H1 (cell line): ENCODE data around the gene TRMT13. TPM values are rescaled to one million over a fixed set of nuclear protein-coding genes. Genes with fewer than 3 reads are reported as not detected.

Source experiments
- CTCF ChIA-PET: fragments of 300-600 bp; sonication (Branson Sonifier 250); formaldehyde crosslinking; loops from one replicate; lab custom pipeline; 2021; ENCODE audit not compliant: partially characterized antibody; lab: Charles Lee
- POLR2A ChIA-PET: fragments of 300-600 bp; sonication (Branson Sonifier 250); formaldehyde crosslinking; loops from one replicate; lab custom pipeline; 2021; ENCODE audit warnings: inconsistent platforms; ENCODE audit not compliant: partially characterized antibody; lab: Charles Lee
- DNase-seq, 2 experiments: peaks; one replicate each; pipeline versions ENCODE4 v3.0.0 to v3.0.0-alpha.2; 2010 to 2022; ENCODE audit warnings: low spot score in 2 of 2, low read depth in 1 of 2, mixed read lengths in 1 of 2
- FAIRE-seq: peaks from 2 replicates; lab custom pipeline; 2011; peaks lifted over from hg19 to GRCh38; lab: Jason Lieb, UNC
- H2AFZ ChIP-seq: 2 replicates; pipeline ENCODE4 v1.8.1; 2012; ENCODE audit warnings: low read length, inconsistent platforms
- H2AK5ac ChIP-seq: 2 replicates; pipeline ENCODE4 v1.6.1; 2013; ENCODE audit warnings: low read depth, low read length
- H2BK120ac ChIP-seq: replicated peaks from 2 replicates; pipeline ENCODE3; 2013; ENCODE audit warnings: low read depth, low read length, inconsistent platforms
- H2BK12ac ChIP-seq: 2 replicates; pipeline ENCODE4 v1.6.1; 2013; ENCODE audit warnings: low read depth, low read length
- H2BK15ac ChIP-seq: 2 replicates; pipeline ENCODE4 v1.6.1; 2013; ENCODE audit warnings: low read length
- H2BK20ac ChIP-seq: 2 replicates; pipeline ENCODE4 v1.6.1; 2013; ENCODE audit warnings: low read length
- H2BK5ac ChIP-seq: 2 replicates; pipeline ENCODE4 v1.6.1; 2013; ENCODE audit warnings: low read depth, low read length
- H3K14ac ChIP-seq: 2 replicates; pipeline ENCODE4 v1.6.1; 2013; ENCODE audit warnings: inconsistent platforms; ENCODE audit not compliant: insufficient read length
- H3K18ac ChIP-seq: 2 replicates; pipeline ENCODE4 v1.6.1; 2013; ENCODE audit warnings: low read length; ENCODE audit errors: extremely low read depth
- H3K23ac ChIP-seq: 2 replicates; pipeline ENCODE4 v1.6.1; 2013; ENCODE audit warnings: inconsistent platforms; ENCODE audit not compliant: insufficient read length
- H3K23me2 ChIP-seq: 2 replicates; pipeline ENCODE4 v1.6.1; 2013; ENCODE audit warnings: low read depth, low read length
- H3K27ac ChIP-seq: 2 replicates; pipeline ENCODE4 v1.6.1; 2011; ENCODE audit warnings: low read depth, low read length, inconsistent platforms
- H3K27me3 ChIP-seq, 4 experiments: replicated peaks in 1 of 4; 1 replicate in 1 of 4; 2 replicates in 3 of 4; pipeline versions ENCODE4 v1.6.1 to v1.8.1; 2011 to 2013; ENCODE audit warnings: low read length in 3 of 4, mild to moderate bottlenecking in 3 of 4, inconsistent platforms in 2 of 4, mixed read lengths in 2 of 4, moderate library complexity in 1 of 4; ENCODE audit not compliant: control insufficient read depth in 3 of 4, insufficient read depth in 3 of 4; ENCODE audit errors: extremely low read depth in 1 of 4
- H3K36me3 ChIP-seq, 4 experiments: 2 replicates each; pipeline versions ENCODE4 v1.6.1 to v1.8.1; 2011 to 2013; ENCODE audit warnings: mild to moderate bottlenecking in 4 of 4, low read length in 3 of 4, moderate library complexity in 2 of 4, control low read depth in 1 of 4, inconsistent platforms in 1 of 4; ENCODE audit not compliant: insufficient read depth in 4 of 4, control insufficient read depth in 2 of 4
- H3K4ac ChIP-seq: replicated peaks from 2 replicates; pipeline ENCODE3; 2013; ENCODE audit warnings: low read length, low read depth, mixed read lengths, inconsistent platforms; ENCODE audit not compliant: insufficient read length
- H3K4me1 ChIP-seq, 4 experiments: replicated peaks in 1 of 4; 1 replicate in 1 of 4; 2 replicates in 3 of 4; pipeline versions ENCODE4 v1.6.1 to v1.8.1; 2011 to 2013; ENCODE audit warnings: low read length in 3 of 4, inconsistent platforms in 2 of 4, mixed read lengths in 1 of 4; ENCODE audit not compliant: insufficient read depth in 4 of 4, control insufficient read depth in 3 of 4
- H3K4me2 ChIP-seq, 2 experiments: 2 replicates each; pipeline versions ENCODE4 v1.6.1 to v1.8.1; 2011 to 2013; ENCODE audit warnings: low read depth in 2 of 2, low read length in 2 of 2, control low read depth in 1 of 2, inconsistent platforms in 1 of 2, mild to moderate bottlenecking in 1 of 2; ENCODE audit not compliant: insufficient read depth in 1 of 2
- H3K4me3 ChIP-seq, 4 experiments: fragments of 200-600, 300-600 bp in 1 of 4; sonication (generic), shearing (Covaris generic), sonication (Bioruptor Twin) in 1 of 4; 2 replicates each; pipeline versions ENCODE4 v1.5.1 to v1.8.1; 2011 to 2016; ENCODE audit warnings: low read length in 4 of 4, low read depth in 3 of 4, control low read depth in 2 of 4, inconsistent platforms in 2 of 4, mild to moderate bottlenecking in 2 of 4, mixed read lengths in 1 of 4, moderate library complexity in 1 of 4; ENCODE audit not compliant: insufficient read depth in 2 of 4; ENCODE audit errors: extremely low read depth in 1 of 4
- H3K56ac ChIP-seq: replicated peaks from 2 replicates; pipeline ENCODE3; 2013; ENCODE audit warnings: low read depth, mild to moderate bottlenecking, mixed read lengths, low read length, inconsistent platforms; ENCODE audit not compliant: insufficient read length
- H3K79me1 ChIP-seq: 2 replicates; pipeline ENCODE4 v1.6.1; 2013; ENCODE audit warnings: low read depth, low read length, control low read depth
- H3K79me2 ChIP-seq, 2 experiments: 2 replicates each; pipeline versions ENCODE4 v1.6.1 to v1.8.1; 2012 to 2013; ENCODE audit warnings: low read length in 2 of 2, mild to moderate bottlenecking in 2 of 2, inconsistent platforms in 1 of 2; ENCODE audit not compliant: insufficient read depth in 2 of 2, control insufficient read depth in 1 of 2
- H3K9ac ChIP-seq, 4 experiments: replicated peaks in 1 of 4; 1 replicate in 1 of 4; 2 replicates in 3 of 4; pipeline versions ENCODE4 v1.6.1 to v1.8.1; 2011 to 2013; ENCODE audit warnings: low read depth in 3 of 4, low read length in 3 of 4, control low read depth in 2 of 4, mild to moderate bottlenecking in 2 of 4, moderate library complexity in 2 of 4, inconsistent platforms in 1 of 4; ENCODE audit errors: extremely low read depth in 1 of 4
- H3K9me3 ChIP-seq, 2 experiments: 2 replicates each; pipeline versions ENCODE4 v1.6.1 to v1.8.1; 2012 to 2013; ENCODE audit warnings: mild to moderate bottlenecking in 2 of 2, moderate library complexity in 2 of 2, control low read depth in 1 of 2, inconsistent platforms in 1 of 2, low read depth in 1 of 2, low read length in 1 of 2, mixed read lengths in 1 of 2; ENCODE audit not compliant: insufficient read depth in 2 of 2
- H4K20me1 ChIP-seq, 2 experiments: replicated peaks in 1 of 2; 2 replicates each; pipeline versions ENCODE3 to v1.8.1; 2011 to 2013; ENCODE audit warnings: inconsistent platforms in 2 of 2, low read length in 2 of 2, mild to moderate bottlenecking in 1 of 2; ENCODE audit not compliant: insufficient read depth in 2 of 2, control insufficient read depth in 1 of 2
- H4K5ac ChIP-seq: 2 replicates; pipeline ENCODE4 v1.6.1; 2013; ENCODE audit warnings: low read length, low read depth, mixed read lengths, inconsistent platforms; ENCODE audit not compliant: insufficient read length
- H4K8ac ChIP-seq: 2 replicates; pipeline ENCODE4 v1.8.0; 2013; ENCODE audit warnings: mild to moderate bottlenecking, moderate library complexity, low read length, inconsistent platforms; ENCODE audit not compliant: insufficient read depth; ENCODE audit errors: extremely low read depth
- H4K91ac ChIP-seq: replicated peaks from 2 replicates; pipeline ENCODE3; 2013; ENCODE audit warnings: low read length, mixed read lengths, inconsistent platforms; ENCODE audit not compliant: insufficient read length
- ATF2 ChIP-seq: IDR thresholded peaks from 2 replicates; pipeline ENCODE4 v1.6.1; 2012; ENCODE audit warnings: low read length, inconsistent platforms
- BCL11A ChIP-seq, 2 experiments: IDR thresholded peaks; one replicate each; pipeline ENCODE4 v1.6.1; 2011; ENCODE audit warnings: low read depth in 2 of 2, low read length in 2 of 2, mild to moderate bottlenecking in 2 of 2
- CTBP2 ChIP-seq: IDR thresholded peaks from 2 replicates; pipeline ENCODE4 v1.7.0; 2011; ENCODE audit warnings: borderline replicate concordance, mild to moderate bottlenecking, moderate library complexity, mixed read lengths, low read length; ENCODE audit not compliant: insufficient read depth, insufficient read length
- EZH2 ChIP-seq: fragments of 200-600 bp; sonication (generic); IDR thresholded peaks from 2 replicates; pipeline ENCODE4 v1.7.1; 2012; ENCODE audit warnings: low read depth, mild to moderate bottlenecking, moderate library complexity, low read length, inconsistent platforms; ENCODE audit not compliant: severe bottlenecking
- GABPA ChIP-seq: IDR thresholded peaks from 2 replicates; pipeline ENCODE4 v1.6.1; 2011; ENCODE audit warnings: mild to moderate bottlenecking, low read length, moderate library complexity, borderline replicate concordance; ENCODE audit not compliant: insufficient read depth
- KDM1A ChIP-seq: fragments of 200-600, 300-600 bp; sonication (generic); IDR thresholded peaks from 2 replicates; pipeline ENCODE4 v1.7.1; 2016; ENCODE audit warnings: mild to moderate bottlenecking, low read length, borderline replicate concordance
- NANOG ChIP-seq: IDR thresholded peaks from 2 replicates; pipeline ENCODE4 v1.6.1; 2011; ENCODE audit warnings: low read length, low read depth, mild to moderate bottlenecking, inconsistent platforms; ENCODE audit not compliant: insufficient read depth, poor library complexity, severe bottlenecking
- POLR2AphosphoS5 ChIP-seq: IDR thresholded peaks from 2 replicates; pipeline ENCODE4 v1.6.1; 2011; ENCODE audit warnings: low read depth, low read length
- SAP30 ChIP-seq: fragments of 300-600 bp; sonication (generic); IDR thresholded peaks from 2 replicates; pipeline ENCODE4 v1.7.1; 2012; ENCODE audit warnings: low read length, moderate library complexity, mild to moderate bottlenecking, inconsistent platforms; ENCODE audit not compliant: insufficient read depth, insufficient replicate concordance
- SIRT6 ChIP-seq: IDR thresholded peaks from one replicate; pipeline ENCODE4 v1.7.1; 2012; ENCODE audit warnings: low read length, inconsistent platforms
- SIX5 ChIP-seq: IDR thresholded peaks from 2 replicates; pipeline ENCODE4 v1.6.1; 2011; ENCODE audit warnings: mild to moderate bottlenecking, low read depth, low read length
- ZNF274 ChIP-seq: IDR thresholded peaks from 2 replicates; pipeline ENCODE4 v1.7.0; 2012; ENCODE audit warnings: low read length, borderline replicate concordance; ENCODE audit errors: extremely low read depth
- WGBS, 2 experiments: shearing (Covaris generic) in 1 of 2; methylation state at CpG; one replicate each; pipeline versions ENCODE4 v1.1.6 to v1.1.7; 2013 to 2015; ENCODE audit warnings: low lambda C conversion rate in 2 of 2, mixed read lengths in 2 of 2, inconsistent platforms in 1 of 2, low coverage in 1 of 2, missing lambda C conversion rate in 1 of 2; ENCODE audit not compliant: insufficient replicate concordance in 2 of 2, insufficient coverage in 1 of 2, insufficient read length in 1 of 2; ENCODE audit errors: extremely low coverage in 1 of 2, missing lambda C conversion rate in 1 of 2; 5-methylcytosine and 5-hydroxymethylcytosine counted together
- polyA plus RNA-seq, 7 experiments: library from polyadenylated mRNA; depleted of rRNA in 3 of 7; stranded (reverse) in 5 of 7; unstranded in 2 of 7; fragments of >200 nt in 5 of 7; fragments of 200-250 nt in 2 of 7; gene quantifications; 1 replicate in 5 of 7; 2 replicates in 1 of 7; 4 replicates in 1 of 7; pipeline versions ENCODE4 v1.2.1 to v1.2.3, GENCODE V29; 2011 to 2013; ENCODE audit warnings: missing spikeins in 2 of 7, mixed read lengths in 2 of 7
- total RNA-seq: library from RNA; stranded (reverse); fragmentation: NEBNext Ultra II Directional; extraction: Animal tissue kit (Norgen Biotek cat#: 25700); gene quantifications from 2 replicates; pipeline ENCODE4 v1.2.1, GENCODE V29; 2021

The TRMT13 gene
- total and polyA plus RNA-seq, 2 of the 8 experiments (the other 6 are each of a cell fraction or from before 2014, with no cell fraction given): 3.6 to 14.8 TPM

GRCh38 chr1:100145116-100145515, 12.2 kb downstream of the TRMT13 start:
- ChIA-PET POLR2A (no interaction called here), CTCF (interaction anchor here (0.6 kb wide), 1 partner anchor 214 kb away, joined by 3 read pairs; no protein-coding TSS in a partner anchor)
- TF ChIP-seq ZNF274 (no peak), KDM1A (no peak), SIRT6 (no peak), GABPA (no peak), POLR2AphosphoS5 (no peak), NANOG (no peak), ATF2 (no peak), EZH2 (no peak), SIX5 (no peak), BCL11A (IDR thresholded peaks at IDR 0.05; ENCODE audit: low read depth in 2 of 2, low read length in 2 of 2) (no peak), CTBP2 (no peak), SAP30 (no peak)

More at GRCh38 chr1:100145116-100145515, 12.2 kb downstream of the TRMT13 start:
- peaks cover 0 to 6% (median 2%) of the 10 kb centered on the region in 4 experiments; a peak in 3 of 7 replicates for H3K4me1 ChIP-seq
- H3K4me2 ChIP-seq: no peak overlapping the region
- no peak overlapping the region for H2BK120ac ChIP-seq
- no peak overlapping the region for H3K23ac ChIP-seq
- no peak overlapping the region for H2AK5ac ChIP-seq
- no peaks in the 10 kb centered on the region for H3K79me2 ChIP-seq
- no peaks in the 10 kb centered on the region for H3K23me2 ChIP-seq
- H2BK20ac ChIP-seq: no peak overlapping the region
- no peaks in the 10 kb centered on the region for H3K9me3 ChIP-seq
- no peak overlapping the region for H2BK5ac ChIP-seq
- H4K20me1 ChIP-seq: no peaks in the 10 kb centered on the region
- H4K8ac ChIP-seq: no peak overlapping the region
- H3K36me3 ChIP-seq: peaks cover 0 to 64% (median 21%) of the 10 kb centered on the region in 4 experiments; a peak in 6 of 8 replicates
- no peaks in the 10 kb centered on the region for H3K79me1 ChIP-seq
- no peak overlapping the region for H3K56ac ChIP-seq
- H2BK12ac ChIP-seq: no peak overlapping the region
- no peak overlapping the region for H2BK15ac ChIP-seq
- 82% methylated on average over 3 of the region's 3 CpGs; no CpG with 5 or more reads in 1 of the 2 experiments for WGBS, 2 experiments
- DNase-seq (no peak), FAIRE-seq (no peak)
- H3K27me3 ChIP-seq: no peaks in the 10 kb centered on the region
- no peak overlapping the region for H3K27ac ChIP-seq
- H3K4ac ChIP-seq: no peak overlapping the region
- no peak overlapping the region for H4K91ac ChIP-seq
- H4K5ac ChIP-seq: no peak overlapping the region
- no peak overlapping the region for H3K9ac ChIP-seq
- H3K14ac ChIP-seq: no peak overlapping the region
- H3K4me3 ChIP-seq: no peak overlapping the region
- no peak overlapping the region for H3K18ac ChIP-seq
- no peak overlapping the region for H2AFZ ChIP-seq
